Loucy (cell line): ENCODE measurements around the gene IFNA21.
"Not testable (repeated sequence)": the region's sequence is repeated elsewhere in the genome, so short reads cannot be mapped to it uniquely, and the experiment has no call there.

ENCODE experiments used
- H2AFZ ChIP-seq: fragments of 200-600 bp; sonication (generic); 2 replicates; pipeline ENCODE4 v1.6.0; 2016; ENCODE audit warnings: antibody characterized with exemption, mild to moderate bottlenecking, low read length, moderate library complexity
- H3F3A ChIP-seq: fragments of 200-600 bp; 2 replicates; pipeline ENCODE4 v1.6.0; 2016; ENCODE audit warnings: antibody characterized with exemption, low read depth, mild to moderate bottlenecking
- H3K27me3 ChIP-seq: fragments of 200-600 bp; sonication (generic); 2 replicates; pipeline ENCODE4 v1.6.1; 2014; ENCODE audit warnings: low read length, mild to moderate bottlenecking; ENCODE audit not compliant: insufficient read depth, poor library complexity, severe bottlenecking
- H3K36me3 ChIP-seq: fragments of 200-600 bp; sonication (generic); 2 replicates; pipeline ENCODE4 v1.6.1; 2016; ENCODE audit warnings: low read length; ENCODE audit not compliant: insufficient read depth
- H3K4me1 ChIP-seq: fragments of 200-600 bp; sonication (generic); 2 replicates; pipeline ENCODE4 v1.5.1; 2014; ENCODE audit warnings: low read length, mild to moderate bottlenecking; ENCODE audit not compliant: insufficient read depth, poor library complexity, severe bottlenecking
- H3K4me2 ChIP-seq: fragments of 200-600 bp; sonication (generic); 2 replicates; pipeline ENCODE4 v1.6.0; 2014; ENCODE audit warnings: antibody characterized with exemption, low read length, low read depth, mild to moderate bottlenecking; ENCODE audit not compliant: poor library complexity, severe bottlenecking
- H3K4me3 ChIP-seq: fragments of 200-600 bp; sonication (generic); 2 replicates; pipeline ENCODE4 v1.5.1; 2014; ENCODE audit warnings: low read length, mild to moderate bottlenecking, mixed read lengths; ENCODE audit not compliant: poor library complexity, severe bottlenecking
- H3K79me2 ChIP-seq: fragments of 200-600 bp; sonication (generic); 2 replicates; pipeline ENCODE4 v1.6.1; 2014; ENCODE audit warnings: low read length; ENCODE audit not compliant: insufficient read depth
- H3K9ac ChIP-seq: fragments of 200-600 bp; sonication (generic); 2 replicates; pipeline ENCODE4 v1.6.0; 2014; ENCODE audit warnings: mild to moderate bottlenecking, low read depth, low read length, moderate library complexity; ENCODE audit not compliant: poor library complexity, severe bottlenecking
- H3K9me2 ChIP-seq: fragments of 200-600 bp; sonication (generic); replicated peaks from 2 replicates; pipeline ENCODE4 v1.6.1; 2016; ENCODE audit warnings: low read depth, low read length, mixed read lengths
- H3K9me3 ChIP-seq: fragments of 200-600 bp; sonication (generic); 2 replicates; pipeline ENCODE4 v1.6.1; 2014; ENCODE audit warnings: mild to moderate bottlenecking, antibody characterized with exemption, low read length, low read depth; ENCODE audit not compliant: insufficient read depth
- H4K20me1 ChIP-seq: fragments of 200-600 bp; sonication (generic); 2 replicates; pipeline ENCODE4 v1.6.0; 2014; ENCODE audit warnings: antibody characterized with exemption, low read length, mild to moderate bottlenecking; ENCODE audit not compliant: insufficient read depth, poor library complexity, severe bottlenecking
- CTCF ChIP-seq: fragments of 200-600 bp; sonication (generic); conservative IDR thresholded peaks from 2 replicates; pipeline ENCODE4 v1.5.1; 2014; ENCODE audit warnings: mild to moderate bottlenecking, antibody characterized with exemption, low read length
- EZH2phosphoT487 ChIP-seq: fragments of 200-600 bp; IDR thresholded peaks from 2 replicates; pipeline ENCODE4 v1.6.1; 2018; ENCODE audit warnings: antibody characterized with exemption, mild to moderate bottlenecking, moderate library complexity, borderline replicate concordance

IFNA21 gene

DNA sequence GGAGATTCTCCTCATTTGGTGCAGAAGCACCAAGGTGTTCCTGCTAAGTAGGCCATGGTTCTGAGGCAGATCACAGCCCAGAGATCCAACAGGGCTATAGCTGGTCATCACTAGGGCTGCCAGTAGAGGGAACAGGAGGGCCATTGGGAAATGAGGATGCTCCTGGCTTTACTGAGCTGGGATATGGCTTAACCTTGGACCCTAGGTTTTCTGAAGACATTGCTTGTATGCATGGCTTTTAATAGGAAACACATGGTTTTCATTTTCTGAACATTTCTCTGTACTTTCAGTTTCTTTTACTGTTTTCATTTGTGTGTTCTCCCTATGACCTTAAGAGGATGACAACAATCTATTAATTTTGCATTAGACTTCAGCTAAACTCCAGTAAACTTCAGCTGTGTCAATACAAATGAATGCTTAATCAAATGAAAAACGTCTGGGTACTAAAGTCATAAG lies 25.0 kb downstream of the IFNA21 start, which contains the start of gene IFNW1:
TSS of gene IFNW1 (minus strand) at position 406 of the 456 bp plus-strand sequence. CDS start at position 144, 262 bp downstream.
- Histone ChIP-seq H3K9ac (no peak within 1 kb of the TSS), H3K27me3 (no peaks in the 10 kb centered on the region), H2AFZ (no peak within 1 kb of the TSS), H3K4me2 (no peak within 1 kb of the TSS), H3K9me3 (no peaks in the 10 kb centered on the region), H3K4me3 (no peak within 1 kb of the TSS), H3K4me1 (peaks cover 12% of the 10 kb centered on the region), H3K9me2 (no peaks in the 10 kb centered on the region), H3K79me2 (no peaks in the 10 kb centered on the region), H3K36me3 (no peaks in the 10 kb centered on the region), H4K20me1 (no peaks in the 10 kb centered on the region), H3F3A (no peaks in the 10 kb centered on the region)
- TF ChIP-seq CTCF (peak; percentile 32), EZH2phosphoT487 (no peak)

GRCh38 chr9:21137020-21137419 lies 29.4 kb downstream of the IFNA21 start:
- Histone ChIP-seq H3K9me3 (no peaks in the 10 kb centered on the region), H4K20me1 (no peaks in the 10 kb centered on the region), H3K36me3 (no peaks in the 10 kb centered on the region), H3K4me1 (no peaks in the 10 kb centered on the region), H3K4me2 (no peak overlapping the region), H3F3A (no peaks in the 10 kb centered on the region), H3K9me2 (no peaks in the 10 kb centered on the region), H3K4me3 (no peak overlapping the region), H3K79me2 (no peaks in the 10 kb centered on the region), H3K27me3 (no peaks in the 10 kb centered on the region), H3K9ac (no peak overlapping the region), H2AFZ (no peak overlapping the region)
- TF ChIP-seq CTCF (no peak), EZH2phosphoT487 (no peak)

- Histone ChIP-seq H3K79me2 (no peaks in the 10 kb centered on the region), H3K9ac (no peak overlapping the region), H3K4me2 (no peak overlapping the region), H3K4me3 (no peak overlapping the region), H3K4me1 (no peaks in the 10 kb centered on the region), H4K20me1 (no peaks in the 10 kb centered on the region), H3K36me3 (no peaks in the 10 kb centered on the region), H3K9me3 (no peaks in the 10 kb centered on the region), H3K27me3 (no peaks in the 10 kb centered on the region), H3K9me2 (no peaks in the 10 kb centered on the region), H3F3A (no peaks in the 10 kb centered on the region), H2AFZ (no peak overlapping the region)
- 0 out of 2 replicates have a peak, but pooled peaks have one; percentile 19 for TF ChIP-seq CTCF
- TF ChIP-seq EZH2phosphoT487: no peak
These were observed 30.7 kb downstream of the IFNA21 start for GRCh38 chr9:21135736-21136135.

DNA sequence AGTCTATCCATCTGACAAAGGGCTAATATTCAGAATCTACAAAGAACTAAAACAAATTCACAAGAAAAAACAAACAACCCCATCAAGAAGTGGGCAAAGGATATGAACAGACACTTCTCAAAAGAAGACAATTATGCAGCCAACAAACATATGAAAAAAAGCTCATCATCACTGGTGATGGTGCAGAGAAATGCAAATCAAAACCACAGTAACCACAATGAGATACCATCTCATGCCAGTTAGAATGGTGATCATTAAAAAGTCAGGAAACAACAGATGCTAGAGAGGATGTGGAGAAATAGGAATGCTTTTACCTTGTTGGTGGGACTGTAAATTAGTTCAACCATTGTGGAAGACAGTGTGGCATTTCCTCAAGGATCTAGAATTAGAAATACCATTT lies 38.3 kb downstream of the IFNA21 start:
- not testable (repeated sequence) for H2AFZ ChIP-seq, H4K20me1 ChIP-seq, H3K4me1 ChIP-seq, H3K9ac ChIP-seq, H3K9me2 ChIP-seq, H3K4me3 ChIP-seq, H3F3A ChIP-seq, H3K79me2 ChIP-seq, H3K27me3 ChIP-seq, H3K4me2 ChIP-seq, H3K36me3 ChIP-seq
- 0 out of 2 replicates have a peak, but pooled peaks cover 14% of the 10 kb centered on the region for H3K9me3 ChIP-seq
